Esophagus muscularis mucosa (tissue), 4 donors: ENCODE data around the gene TDRD12. TPM values are rescaled to one million over a fixed set of nuclear protein-coding genes. Genes with fewer than 3 reads are reported as not detected.
"Not testable (repeated sequence)": the region's sequence is repeated elsewhere in the genome, so short reads cannot be mapped to it uniquely, and the experiment has no call there.

Experiments
- DNase-seq: peaks from one replicate; pipeline ENCODE4 v3.0.0-alpha.2; 2017; ENCODE audit errors: extremely low spot score
- H3K27ac ChIP-seq, 4 donors: fragments of 200-600 bp; sonication (generic); replicated peaks in 1 of 4; 1 replicate in 3 of 4; 2 replicates in 1 of 4; pipeline ENCODE4 v1.5.1; 2016 to 2019; ENCODE audit warnings: mild to moderate bottlenecking in 1 of 4
- H3K27me3 ChIP-seq, 4 donors: fragments of 200-600 bp; sonication (generic); one replicate each; pipeline versions ENCODE4 v1.5.1 to v1.6.0; 2016 to 2019
- H3K36me3 ChIP-seq, 4 donors: fragments of 200-600 bp; sonication (generic); one replicate each; pipeline ENCODE4 v1.5.1; 2016 to 2019
- H3K4me1 ChIP-seq, 4 donors: fragments of 200-600 bp; sonication (generic); one replicate each; pipeline ENCODE4 v1.5.1; 2016 to 2019
- H3K4me3 ChIP-seq, 4 donors: fragments of 200-600 bp; sonication (generic); 1 replicate in 2 of 4; 2 replicates in 2 of 4; pipeline ENCODE4 v1.5.1; 2016 to 2019; ENCODE audit warnings: mild to moderate bottlenecking in 4 of 4, moderate library complexity in 1 of 4
- H3K9me3 ChIP-seq, 4 donors: fragments of 200-600 bp; sonication (generic); 1 replicate in 3 of 4; 2 replicates in 1 of 4; pipeline ENCODE4 v1.5.1; 2016 to 2019
- CTCF ChIP-seq, 3 experiments: fragments of 200-600 bp in 2 of 3; fragments of 450-650 bp in 1 of 3; sonication (generic) in 2 of 3; IDR thresholded peaks; one replicate each; pipeline ENCODE4 v1.5.1; 2017 to 2019; ENCODE audit warnings: antibody characterized with exemption in 3 of 3, mild to moderate bottlenecking in 2 of 3, moderate library complexity in 1 of 3
- EP300 ChIP-seq: sonication (generic); formaldehyde crosslinking; IDR thresholded peaks from one replicate; pipeline ENCODE4 v1.6.1; 2017; ENCODE audit warnings: antibody characterized with exemption
- POLR2A ChIP-seq: fragments of 450-650 bp; IDR thresholded peaks from one replicate; pipeline ENCODE4 v1.6.1; 2017; ENCODE audit warnings: antibody characterized with exemption, moderate library complexity, mild to moderate bottlenecking, low read depth
- POLR2AphosphoS5 ChIP-seq, 2 donors: sonication (generic); formaldehyde crosslinking; IDR thresholded peaks; one replicate each; pipeline ENCODE4 v1.6.1; 2017; ENCODE audit warnings: antibody characterized with exemption in 2 of 2
- whole genome bisulfite sequencing: methylation state at CpG from one replicate; pipeline ENCODE4 v1.1.5; 2018; 5-methylcytosine and 5-hydroxymethylcytosine counted together
- intact Hi-C: fragments of 100-400 bp; cut with DNase I; formaldehyde crosslinking; loops from one replicate; pipeline ENCODE4 v1.15.1; 2023
- total RNA-seq, 4 donors: library from RNA; depleted of rRNA; stranded (reverse); fragments of >200 nt; gene quantifications; one replicate each; pipeline versions ENCODE4 v1.1.0 to v1.2.1, GENCODE V29; 2016

Gene TDRD12
- total RNA-seq, 4 donors from 2014 or later: 0.83 to 1.6 (median 1.3) TPM; not detected in 1

- intact Hi-C loops: no loop called here
- WGBS: 94% methylated on average over 9 of the region's 9 CpGs
- H3K4me3 ChIP-seq: no peak overlapping the region
Observed at GRCh38 chr19:32743021-32743420, 23.5 kb downstream of the TDRD12 start.

GRCh38 chr19:32743447-32743846 is 23.9 kb downstream of the TDRD12 start:
- 97% methylated on average over 4 of the region's 4 CpGs for WGBS
- Histone ChIP-seq H3K4me3 (no peak overlapping the region), H3K36me3 (no peaks in the 10 kb centered on the region), H3K27ac (no peak overlapping the region), H3K4me1 (no peaks in the 10 kb centered on the region), H3K27me3 (peaks cover 0 to 21% (median 0%) of the 10 kb centered on the region in 4 donors), H3K9me3 (no peaks in the 10 kb centered on the region)
- intact Hi-C loops: no loop called here
- no peak for TF ChIP-seq CTCF (IDR thresholded peaks at IDR 0.05)
- no peak for TF ChIP-seq POLR2A
- no peak for TF ChIP-seq POLR2AphosphoS5 (IDR thresholded peaks at IDR 0.05)
- TF ChIP-seq EP300: no peak
- no peak for DNase-seq

More at GRCh38 chr19:32743021-32743420, 23.5 kb downstream of the TDRD12 start:
- H3K36me3 ChIP-seq: no peaks in the 10 kb centered on the region
- no peak overlapping the region for H3K27ac ChIP-seq
- H3K9me3 ChIP-seq: no peaks in the 10 kb centered on the region
- no peak for TF ChIP-seq POLR2A
- TF ChIP-seq CTCF (IDR thresholded peaks at IDR 0.05): no peak
- no peak for TF ChIP-seq EP300
- TF ChIP-seq POLR2AphosphoS5 (IDR thresholded peaks at IDR 0.05): no peak
- H3K27me3 ChIP-seq: peaks cover 0 to 17% (median 0%) of the 10 kb centered on the region in 4 donors
- no peaks in the 10 kb centered on the region for H3K4me1 ChIP-seq
- no peak for DNase-seq

GRCh38 chr19:32744555-32745325 is 25.2 kb downstream of the TDRD12 start:
- WGBS: 88% methylated on average over 14 of the region's 18 CpGs
- Histone ChIP-seq H3K4me1 (no peaks in the 10 kb centered on the region), H3K27ac (no peak overlapping the region), H3K36me3 (no peaks in the 10 kb centered on the region), H3K4me3 (no peak overlapping the region), H3K9me3 (no peaks in the 10 kb centered on the region), H3K27me3 (peaks cover 0 to 34% (median 3%) of the 10 kb centered on the region in 4 donors)
- intact Hi-C loops: no loop called here
- TF ChIP-seq POLR2AphosphoS5 (IDR thresholded peaks at IDR 0.05) (no peak), EP300 (no peak), POLR2A (no peak)
- no peak for DNase-seq

GRCh38 chr19:32745594-32746251 is 26.2 kb downstream of the TDRD12 start:
- H3K4me1 ChIP-seq, H3K27ac ChIP-seq, intact Hi-C loops, DNase-seq, H3K36me3 ChIP-seq, H3K4me3 ChIP-seq, H3K9me3 ChIP-seq: not testable (repeated sequence)
- H3K27me3 ChIP-seq: peaks cover 0 to 35% (median 3%) of the 10 kb centered on the region in 4 donors
- 26% methylated on average over 2 of the region's 2 CpGs for WGBS

GRCh38 chr19:32746631-32747196 is 27.1 kb downstream of the TDRD12 start:
- not testable (repeated sequence) for H3K9me3 ChIP-seq

GRCh38 chr19:32748497-32748896 is 28.9 kb downstream of the TDRD12 start:
- Histone ChIP-seq H3K36me3 (no peaks in the 10 kb centered on the region), H3K27ac (no peak overlapping the region), H3K4me1 (no peaks in the 10 kb centered on the region), H3K9me3 (no peaks in the 10 kb centered on the region), H3K27me3 (peaks cover 0 to 52% (median 3%) of the 10 kb centered on the region in 4 donors), H3K4me3 (no peak overlapping the region)
- WGBS: 77% methylated on average over 4 of the region's 5 CpGs
- no peak for DNase-seq
- intact Hi-C loops: no loop called here
- TF ChIP-seq POLR2AphosphoS5 (IDR thresholded peaks at IDR 0.05) (no peak), CTCF (IDR thresholded peaks at IDR 0.05) (no peak), EP300 (no peak), POLR2A (no peak)

More at GRCh38 chr19:32746631-32747196, 27.1 kb downstream of the TDRD12 start:
- DNase-seq, intact Hi-C loops, H3K4me3 ChIP-seq, H3K4me1 ChIP-seq, H3K36me3 ChIP-seq, H3K27ac ChIP-seq: not testable (repeated sequence)
- peaks cover 0 to 37% (median 3%) of the 10 kb centered on the region in 4 donors for H3K27me3 ChIP-seq
- WGBS: 14% methylated on average over 2 of the region's 2 CpGs
